HepG2 (cell line): ENCODE results near the gene SPAG7. TPM values are rescaled to one million over a fixed set of nuclear protein-coding genes. Genes with fewer than 3 reads are reported as not detected.

Experiments used
- CREB1 ChIP-seq, 2 experiments: fragments of 450-650 bp in 1 of 2; IDR thresholded peaks; 2 replicates each; pipeline ENCODE4 v1.6.1; 2016 to 2017; ENCODE audit warnings: control low read depth in 1 of 2, mild to moderate bottlenecking in 1 of 2, missing compliant biosample characterization in 1 of 2, missing genetic modification characterization in 1 of 2
- DPF2 ChIP-seq: sonication (generic); formaldehyde crosslinking; IDR thresholded peaks from 2 replicates; pipeline ENCODE4 v1.4.0; 2020; ENCODE audit warnings: mild to moderate bottlenecking, low read depth, missing genetic modification reagents, borderline replicate concordance
- FOXA1 ChIP-seq, 2 experiments: fragments of 450-650 bp in 1 of 2; sonication (generic) in 1 of 2; formaldehyde crosslinking in 1 of 2; IDR thresholded peaks; 2 replicates each; pipeline versions ENCODE4 v1.4.0 to v1.6.1; 2016 to 2020; ENCODE audit warnings: missing genetic modification reagents in 1 of 2
- POGK ChIP-seq: sonication (generic); formaldehyde crosslinking; conservative IDR thresholded peaks from 2 replicates; pipeline ENCODE4 v1.8.0; 2022; ENCODE audit warnings: mild to moderate bottlenecking, moderate library complexity, missing genetic modification reagents
- PREB ChIP-seq: sonication (generic); formaldehyde crosslinking; IDR thresholded peaks from 2 replicates; pipeline ENCODE4 v1.4.0; 2020; ENCODE audit warnings: missing genetic modification reagents
- PRMT3 ChIP-seq: sonication (generic); formaldehyde crosslinking; IDR thresholded peaks from 2 replicates; pipeline ENCODE4 v1.8.1; 2022; ENCODE audit warnings: low read depth, mild to moderate bottlenecking, moderate library complexity, missing genetic modification reagents, borderline replicate concordance
- SAP130 ChIP-seq: IDR thresholded peaks from 2 replicates; pipeline ENCODE4 v1.6.1; 2016; ENCODE audit warnings: low read depth
- SNAPC5 ChIP-seq: sonication (generic); formaldehyde crosslinking; IDR thresholded peaks from 2 replicates; pipeline ENCODE4 v1.8.1; 2023; ENCODE audit warnings: mild to moderate bottlenecking, missing genetic modification reagents, borderline replicate concordance
- TEF ChIP-seq: sonication (generic); formaldehyde crosslinking; IDR thresholded peaks from 2 replicates; pipeline ENCODE4 v1.5.0; 2020; ENCODE audit warnings: missing genetic modification reagents
- ZFP1 ChIP-seq: IDR thresholded peaks from 2 replicates; pipeline ENCODE4 v1.6.1; 2016
- ZNF33B ChIP-seq: sonication (generic); formaldehyde crosslinking; IDR thresholded peaks from 2 replicates; pipeline ENCODE4 v1.5.1; 2020; ENCODE audit warnings: mild to moderate bottlenecking, missing genetic modification reagents
- ZNF503 ChIP-seq: sonication (generic); formaldehyde crosslinking; IDR thresholded peaks from 2 replicates; pipeline ENCODE4 v1.4.0; 2020; ENCODE audit warnings: missing genetic modification reagents
- ZNF576 ChIP-seq: sonication (generic); formaldehyde crosslinking; IDR thresholded peaks from 2 replicates; pipeline ENCODE4 v1.4.0; 2020; ENCODE audit warnings: mild to moderate bottlenecking, missing genetic modification reagents
- ZNF772 ChIP-seq: sonication (generic); formaldehyde crosslinking; IDR thresholded peaks from 2 replicates; pipeline ENCODE4 v1.5.0; 2020; ENCODE audit warnings: mild to moderate bottlenecking, missing genetic modification reagents
- ZNF790 ChIP-seq: sonication (generic); formaldehyde crosslinking; IDR thresholded peaks from 2 replicates; pipeline ENCODE4 v1.8.0; 2022; ENCODE audit warnings: missing genetic modification reagents, mild to moderate bottlenecking, borderline replicate concordance
- polyA plus RNA-seq, 8 experiments: library from polyadenylated mRNA; depleted of rRNA in 3 of 8; stranded (reverse) in 7 of 8; unstranded in 1 of 8; fragments of >200 nt; fragmentation: Illumina TruSeq in 4 of 8; extraction: Trizol in 4 of 8; gene quantifications; 2 replicates each; pipeline versions ENCODE4 v1.2.1 to v1.2.3, GENCODE V29; 2011 to 2016; ENCODE audit warnings: low read depth in 4 of 8, missing spikeins in 1 of 8, mixed read lengths in 1 of 8; ENCODE audit not compliant: insufficient read depth in 1 of 8
- total RNA-seq, 5 experiments: library from RNA; depleted of rRNA; stranded (reverse); fragments of >200 nt; fragmentation: Illumina TruSeq; extraction: Trizol; gene quantifications; 2 replicates each; pipeline ENCODE4 v1.2.3, GENCODE V29; 2016; ENCODE audit warnings: low read depth in 1 of 5

SPAG7 gene
- total and polyA plus RNA-seq, 2 of the 13 experiments (the other 11 are each of a cell fraction or from before 2014, with no cell fraction given) = 51.0 to 59.0 TPM

- TF ChIP-seq POGK (CRISPR knock-in tag) (no peak), TEF (CRISPR knock-in tag) (0 out of 2 replicates have a peak, but pooled peaks have one; percentile 73), ZNF503 (CRISPR knock-in tag) (no peak), ZFP1 (no peak), ZNF33B (no peak), ZNF790 (CRISPR knock-in tag) (no peak), ZNF772 (CRISPR knock-in tag) (no peak), FOXA1 (IDR thresholded peaks at IDR 0.05) (no peak), FOXA1 (CRISPR knock-in tag; IDR thresholded peaks at IDR 0.05) (no peak), SNAPC5 (CRISPR knock-in tag) (no peak), SAP130 (CRISPR knock-in tag) (peak; percentile 62), CREB1 (IDR thresholded peaks at IDR 0.05) (0 out of 2 replicates have a peak, but pooled peaks have one; percentile 5), CREB1 (CRISPR knock-in tag; IDR thresholded peaks at IDR 0.05) (peak; percentile 41; the same call in 1 of the 2 replicates), ZNF576 (CRISPR knock-in tag) (no peak), PRMT3 (no peak), DPF2 (CRISPR knock-in tag) (no peak), PREB (no peak)
These were observed 27.6 kb downstream of the SPAG7 start, which contains the start of the genes RNF167 and SLC25A11 (continued) for GRCh38 chr17:4939796-4940554.
